Kidney (tissue), 14 donors: ENCODE data around the gene EP400. TPM values are rescaled to one million over a fixed set of nuclear protein-coding genes. Genes with fewer than 3 reads are reported as not detected.
A peak's percentile ranks its signal among the peaks of the same experiment; 100 is the strongest.

Experiments
- DNase-seq, 5 donors: peaks; one replicate each; pipeline ENCODE4 v3.0.0-alpha.2; 2013 to 2020
- FAIRE-seq: peaks from 2 replicates; lab custom pipeline; 2012; peaks lifted over from hg19 to GRCh38; lab: Jason Lieb, UNC
- H3K27ac ChIP-seq, 2 donors: one replicate each; pipeline ENCODE4 v1.7.0; 2013; ENCODE audit warnings: low read depth in 2 of 2, low read length in 2 of 2, inconsistent platforms in 1 of 2
- H3K27me3 ChIP-seq: one replicate; pipeline ENCODE4 v1.7.1; 2013; ENCODE audit warnings: low read length, inconsistent platforms; ENCODE audit not compliant: control insufficient read depth, insufficient read depth
- H3K36me3 ChIP-seq, 3 donors: one replicate each; pipeline versions ENCODE4 v1.7.0 to v1.7.1; 2013; ENCODE audit warnings: low read length in 3 of 3, control low read depth in 1 of 3, inconsistent platforms in 1 of 3; ENCODE audit not compliant: insufficient read depth in 3 of 3, control insufficient read depth in 2 of 3
- H3K4me1 ChIP-seq, 3 donors: one replicate each; pipeline versions ENCODE4 v1.7.0 to v1.7.1; 2013; ENCODE audit warnings: low read length in 3 of 3, inconsistent platforms in 1 of 3, low read depth in 1 of 3; ENCODE audit not compliant: control insufficient read depth in 2 of 3, insufficient read depth in 2 of 3
- H3K4me3 ChIP-seq, 3 donors: one replicate each; pipeline versions ENCODE4 v1.7.0 to v1.8.1; 2013; ENCODE audit warnings: low read length in 3 of 3, control low read depth in 1 of 3, inconsistent platforms in 1 of 3
- H3K9ac ChIP-seq, 3 donors: one replicate each; pipeline versions ENCODE4 v1.7.0 to v1.7.1; 2013; ENCODE audit warnings: low read length in 3 of 3, control low read depth in 1 of 3, inconsistent platforms in 1 of 3
- H3K9me3 ChIP-seq, 3 donors: one replicate each; pipeline versions ENCODE4 v1.7.0 to v1.7.1; 2013; ENCODE audit warnings: low read length in 3 of 3, control low read depth in 1 of 3, inconsistent platforms in 1 of 3; ENCODE audit not compliant: control insufficient read depth in 2 of 3, insufficient read depth in 1 of 3
- intact Hi-C: fragments of 100-400 bp; cut with DNase I; formaldehyde crosslinking; loops from one replicate; pipeline ENCODE4 v1.11.1; 2022
- polyA plus RNA-seq: library from polyadenylated mRNA; stranded (reverse); fragments of 350-450 nt; fragmentation: Illumina TruSeq; extraction: RNeasy Lipid Tissue Mini Kit (QIAGEN cat#74804); gene quantifications from one replicate; pipeline ENCODE4 v1.2.3, GENCODE V29; 2014; ENCODE audit warnings: low read depth, low replicate concordance; ENCODE audit not compliant: insufficient read depth
- total RNA-seq: library from RNA; stranded (reverse); fragmentation: NEBNext Ultra II Directional; extraction: Animal tissue kit (Norgen Biotek cat#: 25700); gene quantifications from one replicate; pipeline ENCODE4 v1.2.1, GENCODE V29; 2021
- TF ChIP-seq, protein P1 (sequence below): IDR thresholded peaks from 3 replicates; pipeline ENCODE4 v1.5.1; 2012; ENCODE audit warnings: mild to moderate bottlenecking, moderate library complexity, borderline replicate concordance; ENCODE audit not compliant: insufficient read depth; ENCODE audit errors: extremely low read depth
- donor health status: control.
- donor health status: control.
- donor health status: control.
- donor health status: control.
- donor health status: control.
- donor health status: DM: yes; HTN: yes; CAD: no.
- donor health status: Normal renal cell carcinoma (clear cell type).

The EP400 gene
- total and polyA plus RNA-seq, 2 donors from 2014 or later = 7.5 to 44.7 TPM

DNA sequence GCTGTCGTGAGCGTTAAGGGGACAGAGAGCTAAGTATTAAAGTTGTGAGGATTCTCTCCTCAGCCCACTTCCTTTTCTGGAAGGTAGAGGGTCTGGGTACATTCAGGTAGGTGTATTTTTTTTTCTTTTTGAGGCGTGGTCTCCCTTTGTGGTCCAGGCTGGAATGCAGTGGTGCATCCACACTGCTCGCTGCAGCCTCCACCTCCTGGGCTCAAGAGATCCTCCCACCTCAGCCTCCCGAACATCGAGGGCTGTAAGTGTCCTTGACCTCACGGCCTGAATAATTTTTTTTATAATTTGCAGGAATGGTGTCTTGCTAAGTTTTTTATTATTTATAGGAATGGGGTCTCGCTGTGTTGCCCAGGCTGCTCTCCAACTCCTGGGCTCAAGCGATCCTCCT lies 19.2 kb upstream of the EP400 start:
- Histone ChIP-seq H3K4me3 (peak overlapping the region in 2 of 3 donors; percentile 21 to 42), H3K4me1 (peaks cover 0 to 6% (median 4%) of the 10 kb centered on the region in 3 donors), H3K27ac (no peak overlapping the region), H3K9me3 (no peaks in the 10 kb centered on the region), H3K9ac (no peak overlapping the region), H3K36me3 (peaks cover 2 to 22% (median 19%) of the 10 kb centered on the region in 3 donors), H3K27me3 (no peaks in the 10 kb centered on the region)
- TF ChIP-seq, protein P1, sequence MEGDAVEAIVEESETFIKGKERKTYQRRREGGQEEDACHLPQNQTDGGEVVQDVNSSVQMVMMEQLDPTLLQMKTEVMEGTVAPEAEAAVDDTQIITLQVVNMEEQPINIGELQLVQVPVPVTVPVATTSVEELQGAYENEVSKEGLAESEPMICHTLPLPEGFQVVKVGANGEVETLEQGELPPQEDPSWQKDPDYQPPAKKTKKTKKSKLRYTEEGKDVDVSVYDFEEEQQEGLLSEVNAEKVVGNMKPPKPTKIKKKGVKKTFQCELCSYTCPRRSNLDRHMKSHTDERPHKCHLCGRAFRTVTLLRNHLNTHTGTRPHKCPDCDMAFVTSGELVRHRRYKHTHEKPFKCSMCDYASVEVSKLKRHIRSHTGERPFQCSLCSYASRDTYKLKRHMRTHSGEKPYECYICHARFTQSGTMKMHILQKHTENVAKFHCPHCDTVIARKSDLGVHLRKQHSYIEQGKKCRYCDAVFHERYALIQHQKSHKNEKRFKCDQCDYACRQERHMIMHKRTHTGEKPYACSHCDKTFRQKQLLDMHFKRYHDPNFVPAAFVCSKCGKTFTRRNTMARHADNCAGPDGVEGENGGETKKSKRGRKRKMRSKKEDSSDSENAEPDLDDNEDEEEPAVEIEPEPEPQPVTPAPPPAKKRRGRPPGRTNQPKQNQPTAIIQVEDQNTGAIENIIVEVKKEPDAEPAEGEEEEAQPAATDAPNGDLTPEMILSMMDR = no peak
- intact Hi-C loops = no loop called here
- FAIRE-seq (no peak), DNase-seq (no peak)

- TF ChIP-seq, protein P1 = no peak
- Histone ChIP-seq H3K27me3 (no peaks in the 10 kb centered on the region), H3K9ac (no peak overlapping the region), H3K4me1 (peaks cover 0 to 6% (median 4%) of the 10 kb centered on the region in 3 donors), H3K36me3 (peaks cover 2 to 22% (median 19%) of the 10 kb centered on the region in 3 donors), H3K9me3 (no peaks in the 10 kb centered on the region), H3K4me3 (no peak overlapping the region), H3K27ac (no peak overlapping the region)
- intact Hi-C loops = no loop called here
- DNase-seq (peak in 1 of 5 donors; percentile 48), FAIRE-seq (no peak)
Observed at GRCh38 chr12:131933387-131933786, 16.4 kb upstream of the EP400 start.

DNA sequence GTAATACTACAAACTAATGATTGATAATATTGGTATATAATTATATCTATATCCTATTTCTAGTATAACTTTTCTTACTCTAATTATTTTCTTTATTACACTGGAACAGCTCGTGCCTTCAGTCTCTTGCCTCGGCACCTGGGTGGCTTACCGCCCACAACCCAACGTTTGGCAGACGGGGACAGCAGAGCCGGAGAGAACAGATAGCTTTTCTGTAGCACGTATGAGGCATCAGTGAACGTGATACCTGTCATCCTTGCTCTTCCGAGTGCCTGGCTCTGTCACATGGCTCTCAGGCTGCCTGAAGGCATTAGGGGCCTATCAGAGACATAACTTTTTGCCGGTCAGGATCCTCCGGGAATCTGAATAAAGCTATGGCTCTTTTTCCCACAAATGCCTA lies 15.2 kb upstream of the EP400 start:
- no peak for FAIRE-seq
- Histone ChIP-seq H3K9ac (no peak overlapping the region), H3K27ac (no peak overlapping the region), H3K4me1 (peaks cover 0 to 6% (median 4%) of the 10 kb centered on the region in 3 donors), H3K27me3 (no peaks in the 10 kb centered on the region), H3K4me3 (no peak overlapping the region), H3K36me3 (peaks cover 2 to 22% (median 19%) of the 10 kb centered on the region in 3 donors), H3K9me3 (no peaks in the 10 kb centered on the region)
- intact Hi-C loops = no loop called here
- DNase-seq = peak in 1 of 5 donors; percentile 30
- TF ChIP-seq, protein P1 = no peak

GRCh38 chr12:131938082-131938481 lies 11.7 kb upstream of the EP400 start:
- intact Hi-C loops = no loop called here
- no peaks in the 10 kb centered on the region for H3K4me1 ChIP-seq
- no peak overlapping the region for H3K4me3 ChIP-seq
- no peak overlapping the region for H3K9ac ChIP-seq
- peak in 1 of 5 donors; percentile 18 for DNase-seq
- no peak overlapping the region for H3K27ac ChIP-seq
- peaks cover 0 to 16% (median 10%) of the 10 kb centered on the region in 3 donors for H3K36me3 ChIP-seq
- H3K9me3 ChIP-seq = no peaks in the 10 kb centered on the region
- H3K27me3 ChIP-seq = no peaks in the 10 kb centered on the region
- TF ChIP-seq, protein P1 = no peak
- no peak for FAIRE-seq
